ENCODE data around the gene NEMF. TPM values are rescaled to one million over a fixed set of nuclear protein-coding genes. Genes with fewer than 3 reads are reported as not detected.
A peak's percentile ranks its signal among the peaks of the same experiment; 100 is the strongest.
"Not testable (repeated sequence)": the region's sequence is repeated elsewhere in the genome, so short reads cannot be mapped to it uniquely, and the experiment has no call there.

The NEMF gene
- total RNA-seq, 2 experiments from 2014 or later, result 62.4 to 97.9 TPM

- no peaks in the 10 kb centered on the region for H3K27me3 Mint-ChIP-seq
- peaks cover 27% of the 10 kb centered on the region for H3K4me1 Mint-ChIP-seq
- no peak overlapping the region for H3K4me3 Mint-ChIP-seq
- POLR2A ChIA-PET, result interaction anchor here (0.8 to 1.2 kb wide), 5 partner anchors 10 to 158 kb away, joined by 3 to 9 read pairs (median 4); no protein-coding TSS in a partner anchor
- no peaks in the 10 kb centered on the region for H3K9me3 Mint-ChIP-seq (ENCODE audit: low read depth)
- H3K27ac Mint-ChIP-seq, result peak overlapping the region; percentile 40
- CTCF ChIA-PET, result interaction anchor here (0.6 to 3.5 kb wide), 27 partner anchors 8 to 736 kb away, joined by 3 to 19 read pairs (median 4); partner anchors contain the start of genes ARF6, NEMF and VCPKMT
- intact Hi-C loops (cut with DNase I, micrococcal nuclease), result no loop called here
- ATAC-seq (peak; percentile 50), DNase-seq (peak; percentile 45)
- H3K36me3 Mint-ChIP-seq (ENCODE audit: low read depth), result no peaks in the 10 kb centered on the region
Observed at GRCh38 chr14:49880267-49881064, 27.9 kb upstream of the NEMF start.

DNA sequence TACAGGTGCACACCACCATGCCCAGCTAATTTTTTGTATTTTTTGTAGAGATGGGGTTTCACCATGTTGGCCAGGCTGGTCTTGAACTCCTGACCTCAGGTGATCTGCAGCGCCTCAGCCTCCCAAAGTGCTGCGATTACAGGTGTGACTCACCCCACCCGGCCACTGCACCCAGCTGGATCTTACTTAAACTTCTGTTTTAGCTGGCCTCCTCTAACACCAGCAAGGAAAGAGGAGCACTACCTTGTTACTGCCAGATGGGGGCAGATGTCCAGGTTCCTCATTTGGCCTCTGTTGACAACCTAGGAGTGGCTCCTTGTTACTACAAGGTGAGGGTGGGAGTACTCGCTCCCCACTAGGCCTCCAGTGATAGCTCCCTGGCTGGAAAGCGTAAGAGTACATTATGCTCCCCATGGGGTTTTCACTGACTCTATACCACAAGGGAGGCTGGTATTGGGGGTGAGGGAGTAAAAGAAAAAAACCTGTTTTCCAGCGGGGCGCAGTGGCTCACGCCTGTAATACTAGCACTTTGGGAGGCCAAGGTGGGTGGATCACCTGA, 27.1 kb upstream of the NEMF start:
- H3K9me3 Mint-ChIP-seq (ENCODE audit: low read depth), result no peaks in the 10 kb centered on the region
- H3K4me1 Mint-ChIP-seq, result peaks cover 27% of the 10 kb centered on the region
- peak; percentile 92 for ATAC-seq
- ChIA-PET CTCF (interaction anchor here (0.6 to 3.5 kb wide), 32 partner anchors 9 to 1213 kb away, joined by 3 to 19 read pairs (median 4); partner anchors contain the start of genes ARF6, NEMF and VCPKMT), POLR2A (interaction anchor here (0.8 to 1.2 kb wide), 6 partner anchors 10 to 159 kb away, joined by 3 to 9 read pairs (median 4); no protein-coding TSS in a partner anchor)
- H3K4me3 Mint-ChIP-seq, result no peak overlapping the region
- H3K27ac Mint-ChIP-seq, result peak overlapping the region; percentile 47
- intact Hi-C loops (cut with DNase I, micrococcal nuclease), result loop anchor here (1.0 kb wide), 2 partner anchors 13 to 226 kb away; no protein-coding TSS in a partner anchor
- H3K27me3 Mint-ChIP-seq, result no peaks in the 10 kb centered on the region
- H3K36me3 Mint-ChIP-seq (ENCODE audit: low read depth), result no peaks in the 10 kb centered on the region
- peak; percentile 85 for DNase-seq

DNA sequence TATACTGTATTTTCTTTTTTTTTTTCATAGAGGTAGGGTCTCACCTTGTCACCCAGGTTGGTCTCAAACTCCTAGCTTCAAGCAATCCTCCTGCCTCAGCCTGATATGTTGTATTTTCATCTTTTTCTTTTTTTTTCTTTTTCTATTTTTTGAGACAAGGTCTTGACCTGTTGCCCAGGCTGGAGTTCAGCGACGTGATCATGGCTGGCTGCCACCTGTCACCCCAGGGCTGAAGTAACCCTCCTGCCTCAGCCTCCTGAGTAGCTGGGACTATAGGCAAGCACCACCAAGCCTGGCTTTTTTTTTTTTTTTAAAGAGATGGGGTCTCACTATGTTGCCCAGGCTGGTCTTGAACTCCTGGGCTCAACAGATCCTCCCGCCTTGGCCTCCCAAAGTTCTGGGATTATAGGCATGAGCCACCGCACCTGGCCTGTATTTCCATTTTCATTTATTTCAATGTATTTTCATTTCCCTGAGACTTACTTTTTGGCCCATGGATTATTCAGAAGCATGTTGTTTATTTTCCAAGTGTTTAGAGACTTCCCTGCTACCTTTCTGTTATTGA, 24.1 kb upstream of the NEMF start:
- intact Hi-C loops (cut with DNase I, micrococcal nuclease), result no loop called here
- peaks cover 23% of the 10 kb centered on the region for H3K4me1 Mint-ChIP-seq
- POLR2A ChIA-PET, result interaction anchor here (0.6 kb wide), 1 partner anchor 123 kb away, joined by 3 read pairs; no protein-coding TSS in a partner anchor
- H3K27ac Mint-ChIP-seq, result no peak overlapping the region
- H3K36me3 Mint-ChIP-seq (ENCODE audit: low read depth), result no peaks in the 10 kb centered on the region
- CTCF ChIA-PET, result interaction anchor here (0.6 to 1.6 kb wide), 4 partner anchors 11 to 186 kb away, joined by 3 read pairs; no protein-coding TSS in a partner anchor
- DNase-seq, result no peak
- H3K9me3 Mint-ChIP-seq (ENCODE audit: low read depth), result no peaks in the 10 kb centered on the region
- no peaks in the 10 kb centered on the region for H3K27me3 Mint-ChIP-seq
- no peak overlapping the region for H3K4me3 Mint-ChIP-seq
- ATAC-seq, result no peak

DNA sequence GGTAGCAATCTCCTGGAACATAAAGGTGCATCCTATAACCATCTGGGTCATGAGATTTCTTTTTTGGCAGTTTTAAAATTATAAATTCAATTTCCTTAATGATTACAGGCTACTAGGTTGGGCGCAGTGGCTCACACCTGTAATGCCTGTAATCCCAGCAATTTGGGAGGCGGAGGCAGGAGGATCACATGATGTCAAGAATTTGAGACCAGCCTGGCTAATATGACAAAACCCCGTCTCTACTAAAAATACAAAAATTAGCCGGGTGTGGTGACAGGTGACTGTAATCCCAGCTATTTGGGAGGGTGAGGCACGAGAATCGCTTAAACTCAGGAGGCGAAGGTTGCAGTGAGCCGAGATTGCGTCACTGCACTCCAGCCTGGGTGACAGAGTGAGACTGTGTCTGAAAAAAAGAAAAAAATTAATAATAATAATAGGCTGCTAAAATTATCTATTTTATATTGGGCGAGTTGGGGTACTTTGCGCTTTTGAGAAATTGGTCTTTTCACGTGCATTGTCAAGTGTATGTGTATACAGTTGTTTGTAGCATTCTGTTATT, 23.1 kb upstream of the NEMF start:
- intact Hi-C loops (cut with DNase I, micrococcal nuclease), result no loop called here
- ATAC-seq (no peak), DNase-seq (no peak)
- Mint-ChIP-seq H3K9me3 (ENCODE audit: low read depth) (no peaks in the 10 kb centered on the region), H3K4me3 (no peak overlapping the region), H3K27ac (no peak overlapping the region), H3K36me3 (ENCODE audit: low read depth) (no peaks in the 10 kb centered on the region), H3K27me3 (no peaks in the 10 kb centered on the region), H3K4me1 (peaks cover 26% of the 10 kb centered on the region)
- CTCF ChIA-PET, result interaction anchor here (0.6 to 1.6 kb wide), 5 partner anchors 10 to 228 kb away, joined by 3 to 4 read pairs (median 3); no protein-coding TSS in a partner anchor
- POLR2A ChIA-PET, result interaction anchor here (0.7 kb wide), 1 partner anchor 237 kb away, joined by 3 read pairs; no protein-coding TSS in a partner anchor

- H3K27ac Mint-ChIP-seq; H3K4me3 Mint-ChIP-seq; CTCF ChIA-PET; POLR2A ChIA-PET; ATAC-seq; intact Hi-C loops (cut with DNase I, micrococcal nuclease); DNase-seq; H3K27me3 Mint-ChIP-seq; H3K36me3 Mint-ChIP-seq (ENCODE audit: low read depth); H3K9me3 Mint-ChIP-seq (ENCODE audit: low read depth): not testable (repeated sequence)
- peaks cover 21% of the 10 kb centered on the region for H3K4me1 Mint-ChIP-seq
Observed at GRCh38 chr14:49873548-49873947, 21.0 kb upstream of the NEMF start.

DNA sequence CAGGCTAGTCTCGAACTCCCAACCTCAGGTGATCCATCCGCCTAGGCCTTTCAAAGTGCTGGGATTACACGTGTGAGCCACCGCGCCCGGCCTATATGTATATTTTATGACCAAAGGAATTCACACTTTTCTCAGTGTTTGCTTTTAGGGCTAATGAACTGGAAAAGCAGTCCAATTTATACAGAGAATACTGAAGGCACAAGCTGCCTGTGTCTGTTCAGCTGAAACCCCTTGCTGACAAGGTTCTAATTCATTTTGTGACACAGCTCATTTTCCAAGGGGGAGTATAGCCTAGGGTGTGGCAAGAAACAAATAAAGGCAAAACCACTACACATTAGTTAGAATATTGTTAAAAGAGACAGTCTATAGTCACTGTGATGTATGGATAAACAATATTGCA, 18.3 kb upstream of the NEMF start:
- no peak overlapping the region for H3K4me3 Mint-ChIP-seq
- POLR2A ChIA-PET, result no interaction called here
- no peak overlapping the region for H3K27ac Mint-ChIP-seq
- DNase-seq (no peak), ATAC-seq (no peak)
- no peaks in the 10 kb centered on the region for H3K9me3 Mint-ChIP-seq (ENCODE audit: low read depth)
- intact Hi-C loops (cut with DNase I, micrococcal nuclease), result no loop called here
- H3K36me3 Mint-ChIP-seq (ENCODE audit: low read depth), result no peaks in the 10 kb centered on the region
- H3K27me3 Mint-ChIP-seq, result no peaks in the 10 kb centered on the region
- H3K4me1 Mint-ChIP-seq, result peaks cover 22% of the 10 kb centered on the region
- CTCF ChIA-PET, result interaction anchor here (2.3 kb wide), 1 partner anchor 10 kb away, joined by 6 read pairs; no protein-coding TSS in a partner anchor

DNA sequence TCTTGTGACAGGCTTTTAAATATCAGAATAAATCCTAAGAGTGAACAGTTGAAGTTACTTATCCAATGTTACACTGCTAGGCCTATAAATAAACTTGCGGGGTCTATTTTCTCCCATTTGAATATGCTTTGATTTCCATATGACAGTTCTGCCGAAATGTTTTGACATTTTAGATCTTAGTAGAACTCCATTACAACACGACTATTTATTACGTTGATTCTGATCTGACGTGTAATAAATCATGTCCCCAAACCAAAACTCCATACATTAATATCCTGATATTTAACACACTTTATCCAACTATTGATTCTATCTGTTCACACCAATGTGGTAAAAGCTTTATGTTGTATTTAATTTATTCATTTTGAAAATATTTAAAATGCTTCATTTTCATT, 16.1 kb upstream of the NEMF start:
- intact Hi-C loops (cut with DNase I, micrococcal nuclease), result loop anchor here (1.0 to 5.0 kb wide), 11 partner anchors 24 to 964 kb away; partner anchors contain the start of genes ARF6 (in 1 of the 2), DMAC2L (in 1 of the 2), L2HGDH (in 1 of the 2) and NIN (in 1 of the 2)
- Mint-ChIP-seq H3K36me3 (ENCODE audit: low read depth) (no peaks in the 10 kb centered on the region), H3K4me3 (peak overlapping the region; percentile 98), H3K27ac (peak overlapping the region; percentile 92), H3K9me3 (ENCODE audit: low read depth) (no peaks in the 10 kb centered on the region), H3K4me1 (peaks cover 22% of the 10 kb centered on the region), H3K27me3 (no peaks in the 10 kb centered on the region)
- ATAC-seq (no peak), DNase-seq (no peak)
- ChIA-PET CTCF (interaction anchor here (1.1 to 9.3 kb wide), 10 partner anchors 8 to 443 kb away, joined by 4 to 111 read pairs (median 4); partner anchors contain the start of genes DMAC2L, L2HGDH, NEMF and VCPKMT), POLR2A (interaction anchor here (0.6 to 2.4 kb wide), 12 partner anchors 10 to 449 kb away, joined by 3 to 13 read pairs (median 4); partner anchors contain the start of genes ARF6 and NEMF)

- ChIA-PET POLR2A (interaction anchor here (0.6 to 2.4 kb wide), 22 partner anchors 10 to 449 kb away, joined by 3 to 13 read pairs (median 4); partner anchors contain the start of genes ARF6, KLHDC2, NEMF and VCPKMT), CTCF (interaction anchor here (0.7 to 9.3 kb wide), 13 partner anchors 12 to 444 kb away, joined by 3 to 111 read pairs (median 4); partner anchors contain the start of genes DMAC2L, L2HGDH, NEMF and VCPKMT)
- Mint-ChIP-seq H3K27ac (peak overlapping the region; percentile 96), H3K36me3 (ENCODE audit: low read depth) (no peaks in the 10 kb centered on the region), H3K4me3 (peak overlapping the region; percentile 98), H3K4me1 (peaks cover 22% of the 10 kb centered on the region), H3K27me3 (no peaks in the 10 kb centered on the region), H3K9me3 (ENCODE audit: low read depth) (no peaks in the 10 kb centered on the region)
- DNase-seq, result peak; percentile 100
- ATAC-seq, result peak; percentile 87
- intact Hi-C loops (cut with DNase I, micrococcal nuclease), result loop anchor here (1.0 to 5.0 kb wide), 11 partner anchors 24 to 964 kb away; partner anchors contain the start of genes ARF6 (in 1 of the 2), DMAC2L (in 1 of the 2), L2HGDH (in 1 of the 2) and NIN (in 1 of the 2)
Observed at GRCh38 chr14:49867831-49868719, 15.5 kb upstream of the NEMF start.

GRCh38 chr14:49865431-49865859, 12.9 kb upstream of the NEMF start:
- POLR2A ChIA-PET, result interaction anchor here (0.6 to 1.0 kb wide), 3 partner anchors 106 to 427 kb away, joined by 4 to 7 read pairs (median 4); no protein-coding TSS in a partner anchor
- H3K36me3 Mint-ChIP-seq (ENCODE audit: low read depth), result peaks cover 2% of the 10 kb centered on the region
- no peaks in the 10 kb centered on the region for H3K9me3 Mint-ChIP-seq (ENCODE audit: low read depth)
- H3K4me1 Mint-ChIP-seq, result peaks cover 23% of the 10 kb centered on the region
- H3K27me3 Mint-ChIP-seq, result no peaks in the 10 kb centered on the region
- ATAC-seq, result no peak
- CTCF ChIA-PET, result interaction anchor here (0.6 to 9.8 kb wide), 33 partner anchors 8 to 461 kb away, joined by 3 to 158 read pairs (median 4); partner anchors contain the start of genes NEMF and VCPKMT
- H3K4me3 Mint-ChIP-seq, result no peak overlapping the region
- DNase-seq, result peak; percentile 90
- intact Hi-C loops (cut with DNase I, micrococcal nuclease), result loop anchor here (1.0 to 5.0 kb wide), 3 partner anchors 46 to 967 kb away; partner anchors contain the start of gene NIN (in 1 of the 2)
- H3K27ac Mint-ChIP-seq, result no peak overlapping the region
